Endodermal cell (in vitro differentiated cells): ENCODE measurements around the gene FYCO1. TPM values are rescaled to one million over a fixed set of nuclear protein-coding genes. Genes with fewer than 3 reads are reported as not detected.
A peak's percentile ranks its signal among the peaks of the same experiment; 100 is the strongest.

Source experiments
- DNase-seq: peaks from one replicate; pipeline ENCODE4 v3.0.0-alpha.2; 2017
- H3K27ac ChIP-seq: 2 replicates; pipeline ENCODE4 v1.5.1; 2013; ENCODE audit warnings: mild to moderate bottlenecking, low read depth, low read length, moderate library complexity
- H3K27me3 ChIP-seq: 2 replicates; pipeline ENCODE4 v1.6.1; 2013; ENCODE audit warnings: mild to moderate bottlenecking, low read length, moderate library complexity; ENCODE audit not compliant: insufficient read depth, control insufficient read depth, poor library complexity, severe bottlenecking
- H3K36me3 ChIP-seq: 2 replicates; pipeline ENCODE4 v1.7.0; 2013; ENCODE audit warnings: mild to moderate bottlenecking, low read length, moderate library complexity; ENCODE audit not compliant: control insufficient read depth, insufficient read depth
- H3K4me1 ChIP-seq: one replicate; pipeline ENCODE4 v1.7.0; 2013; ENCODE audit warnings: low read length; ENCODE audit not compliant: control insufficient read depth, insufficient read depth
- H3K4me3 ChIP-seq: 2 replicates; pipeline ENCODE4 v1.5.1; 2013; ENCODE audit warnings: mild to moderate bottlenecking, low read length, moderate library complexity
- H3K9ac ChIP-seq: 2 replicates; pipeline ENCODE4 v1.6.1; 2013; ENCODE audit warnings: mild to moderate bottlenecking, low read length, moderate library complexity; ENCODE audit not compliant: poor library complexity, severe bottlenecking; ENCODE audit errors: extremely low read depth
- H3K9me3 ChIP-seq: 2 replicates; pipeline ENCODE4 v1.6.1; 2013; ENCODE audit warnings: mild to moderate bottlenecking, low read length, moderate library complexity; ENCODE audit not compliant: control insufficient read depth
- H3K27ac Mint-ChIP-seq: 2 replicates; pipeline ENCODE4 v1.8.0; 2020; ENCODE audit warnings: mixed read lengths
- H3K27me3 Mint-ChIP-seq: 2 replicates; pipeline ENCODE4 v1.8.0; 2021; ENCODE audit warnings: mild to moderate bottlenecking, mixed read lengths; ENCODE audit not compliant: insufficient read depth
- H3K36me3 Mint-ChIP-seq: 2 replicates; pipeline ENCODE4 v1.8.0; 2020; ENCODE audit warnings: low read depth, mixed read lengths
- H3K4me1 Mint-ChIP-seq: 2 replicates; pipeline ENCODE4 v1.8.0; 2020; ENCODE audit warnings: mixed read lengths
- H3K4me3 Mint-ChIP-seq: 2 replicates; pipeline ENCODE4 v1.8.0; 2020; ENCODE audit warnings: mild to moderate bottlenecking, moderate library complexity, mixed read lengths
- H3K9me3 Mint-ChIP-seq: 2 replicates; pipeline ENCODE4 v1.8.0; 2020; ENCODE audit warnings: mild to moderate bottlenecking, mixed read lengths
- CTCF ChIP-seq: fragments of 200-600 bp; sonication (generic); conservative IDR thresholded peaks from 2 replicates; pipeline ENCODE4 v1.5.0; 2021; ENCODE audit warnings: antibody characterized with exemption, mild to moderate bottlenecking
- WGBS, 2 experiments: methylation state at CpG; one replicate each; pipeline versions ENCODE4 v1.1.5 to v1.1.7; 2013; ENCODE audit warnings: missing lambda C conversion rate in 2 of 2, mixed read lengths in 1 of 2; ENCODE audit not compliant: insufficient coverage in 1 of 2, insufficient read length in 1 of 2; 5-methylcytosine and 5-hydroxymethylcytosine counted together
- total RNA-seq, 2 donors: library from RNA; stranded (reverse); fragmentation: NEBNext Ultra II Directional in 1 of 2; extraction: Animal tissue kit (Norgen Biotek cat#: 25700) in 1 of 2; gene quantifications; 2 replicates in 1 of 2; 3 replicates in 1 of 2; pipeline ENCODE4 v1.2.1, GENCODE V29; 2021

FYCO1 gene
- total RNA-seq, 2 donors from 2014 or later: 11.3 to 11.8 TPM

GRCh38 chr3:45959201-45959600 lies 36.4 kb downstream of the FYCO1 start:
- Mint-ChIP-seq H3K27ac (no peak overlapping the region), H3K4me3 (no peak overlapping the region), H3K9me3 (no peaks in the 10 kb centered on the region), H3K36me3 (peaks cover 71% of the 10 kb centered on the region), H3K4me1 (no peaks in the 10 kb centered on the region), H3K27me3 (no peaks in the 10 kb centered on the region)
- Histone ChIP-seq H3K27me3 (no peaks in the 10 kb centered on the region), H3K27ac (no peak overlapping the region), H3K9ac (no peak overlapping the region), H3K4me3 (no peak overlapping the region), H3K4me1 (no peaks in the 10 kb centered on the region), H3K36me3 (peaks cover 81% of the 10 kb centered on the region), H3K9me3 (no peaks in the 10 kb centered on the region)
- no peak for DNase-seq
- TF ChIP-seq CTCF: no peak
- 91 to 100% methylated on average over 5 to 7 of the region's 7 CpGs for WGBS, 2 experiments

GRCh38 chr3:45958321-45958791 lies 37.3 kb downstream of the FYCO1 start:
- TF ChIP-seq CTCF: no peak
- no peaks in the 10 kb centered on the region for H3K4me1 ChIP-seq
- H3K9me3 ChIP-seq: no peaks in the 10 kb centered on the region
- Mint-ChIP-seq H3K27me3 (no peaks in the 10 kb centered on the region), H3K4me3 (no peak overlapping the region), H3K9me3 (no peaks in the 10 kb centered on the region), H3K36me3 (peaks cover 69% of the 10 kb centered on the region), H3K27ac (no peak overlapping the region), H3K4me1 (no peaks in the 10 kb centered on the region)
- H3K9ac ChIP-seq: no peak overlapping the region
- 93 to 98% methylated on average over 5 to 6 of the region's 6 CpGs for WGBS, 2 experiments
- peaks cover 81% of the 10 kb centered on the region for H3K36me3 ChIP-seq
- no peak overlapping the region for H3K4me3 ChIP-seq
- no peaks in the 10 kb centered on the region for H3K27me3 ChIP-seq
- DNase-seq: peak; percentile 22
- H3K27ac ChIP-seq: no peak overlapping the region

- TF ChIP-seq CTCF: no peak
- no peak overlapping the region for H3K27ac Mint-ChIP-seq
- no peaks in the 10 kb centered on the region for H3K4me1 Mint-ChIP-seq
- peaks cover 68% of the 10 kb centered on the region for H3K36me3 Mint-ChIP-seq
- 92 to 100% methylated on average over 4 to 5 of the region's 5 CpGs for WGBS, 2 experiments
- H3K9me3 Mint-ChIP-seq: no peaks in the 10 kb centered on the region
- Histone ChIP-seq H3K9me3 (no peaks in the 10 kb centered on the region), H3K36me3 (peaks cover 83% of the 10 kb centered on the region), H3K4me3 (no peak overlapping the region), H3K9ac (no peak overlapping the region), H3K27me3 (no peaks in the 10 kb centered on the region), H3K27ac (no peak overlapping the region), H3K4me1 (no peaks in the 10 kb centered on the region)
- H3K27me3 Mint-ChIP-seq: no peaks in the 10 kb centered on the region
- peak; percentile 13 for DNase-seq
- no peak overlapping the region for H3K4me3 Mint-ChIP-seq
Observed at GRCh38 chr3:45957586-45957985, 38.0 kb downstream of the FYCO1 start.
